Measurements from ENCODE around the gene IL1R2. TPM values are rescaled to one million over a fixed set of nuclear protein-coding genes. Genes with fewer than 3 reads are reported as not detected.

Gene IL1R2
- total RNA-seq, 1 experiment from 2014 or later = not detected

DNA sequence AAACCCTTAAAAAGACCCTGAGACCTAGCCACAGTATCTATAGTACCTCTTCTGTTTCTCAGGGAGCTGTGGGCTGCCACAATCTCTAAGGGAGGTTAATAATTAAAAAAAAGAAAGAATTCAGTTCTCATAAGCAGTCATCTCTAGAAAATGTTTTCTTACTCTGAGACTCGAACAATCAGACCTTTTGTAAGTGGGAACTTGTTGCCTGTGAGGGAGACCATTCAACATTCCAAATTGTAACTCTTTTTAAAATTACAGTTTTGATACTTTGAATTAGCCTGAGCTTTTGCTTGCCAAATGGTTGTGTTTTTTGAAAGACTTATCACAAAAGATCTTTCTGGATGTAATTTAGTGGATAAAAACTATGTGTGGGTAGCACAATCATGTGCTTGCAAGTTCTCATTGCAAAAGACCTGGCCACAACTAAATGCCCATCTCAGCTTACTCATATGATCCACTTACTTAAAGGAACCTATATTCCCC lies 33.3 kb downstream of the IL1R2 start:
- TF ChIP-seq CTCF (conservative IDR thresholded peaks at IDR 0.05; ENCODE audit: low read depth, low read length) (no peak), EZH2 (IDR thresholded peaks at IDR 0.05; ENCODE audit: borderline replicate concordance, low read depth, low read length, poor library complexity, severe bottlenecking) (no peak)
- H3K36me3 ChIP-seq (ENCODE audit: insufficient read depth, low read length, poor library complexity, severe bottlenecking) = no peaks in the 10 kb centered on the region
- intact Hi-C loops (cut with micrococcal nuclease; ENCODE audit: unreplicated experiment) = loop anchor here (10.0 kb wide), 1 partner anchor 330 kb away; the partner anchor contains the start of gene IL18R1
- H3K27me3 ChIP-seq (replicated peaks; ENCODE audit: insufficient read depth, low read depth, low read length, poor library complexity) = no peaks in the 10 kb centered on the region
- CTCF ChIA-PET = no interaction called here
- no TSS peak for BruUV-seq (replicated peaks)
- H3K9me3 ChIP-seq (ENCODE audit: low read depth, low read length, poor library complexity, severe bottlenecking) = no peaks in the 10 kb centered on the region
- POLR2A ChIA-PET (ENCODE audit: low non-redundant PET) = no interaction called here
- H3K4me1 ChIP-seq (ENCODE audit: insufficient read depth, low read length, poor library complexity, severe bottlenecking) = no peaks in the 10 kb centered on the region
- no peak for DNase-seq (ENCODE audit: low spot score)
- H3K4me3 ChIP-seq (ENCODE audit: low read depth, low read length, poor library complexity, severe bottlenecking) = no peak overlapping the region
- no peak overlapping the region for H3K27ac ChIP-seq (ENCODE audit: low read depth, low read length, poor library complexity, severe bottlenecking)

DNA sequence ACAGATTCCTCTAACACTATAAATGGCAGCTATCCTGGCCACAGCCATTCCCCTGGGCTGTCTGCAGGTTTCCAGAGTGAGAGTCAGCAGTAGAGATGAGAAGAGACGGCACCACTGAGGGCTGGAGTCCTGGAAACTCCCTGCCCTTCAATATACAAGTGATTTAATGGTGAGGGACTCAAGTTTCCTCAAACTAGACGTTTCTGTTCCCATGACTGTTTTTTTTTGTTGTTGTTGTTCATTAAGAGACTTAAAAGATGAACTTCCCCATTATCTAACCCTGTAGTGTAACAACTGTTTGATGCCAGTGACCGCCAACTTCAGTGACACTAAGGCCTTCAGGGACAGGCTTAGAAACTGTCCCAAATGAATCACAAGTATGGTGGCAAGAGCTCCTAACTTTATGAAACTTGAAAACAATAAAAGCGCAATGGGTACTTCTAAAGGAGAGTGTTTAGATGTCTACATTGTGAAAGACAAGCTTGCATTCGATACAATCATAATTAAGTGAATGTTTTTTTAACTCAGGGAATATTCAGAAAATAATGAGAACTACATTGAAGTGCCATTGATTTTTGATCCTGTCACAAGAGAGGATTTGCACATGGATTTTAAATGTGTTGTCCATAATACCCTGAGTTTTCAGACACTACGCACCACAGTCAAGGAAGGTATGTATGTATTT lies 34.0 kb downstream of the IL1R2 start:
- no peaks in the 10 kb centered on the region for H3K4me1 ChIP-seq (ENCODE audit: insufficient read depth, low read length, poor library complexity, severe bottlenecking)
- no peaks in the 10 kb centered on the region for H3K9me3 ChIP-seq (ENCODE audit: low read depth, low read length, poor library complexity, severe bottlenecking)
- CTCF ChIA-PET = no interaction called here
- TF ChIP-seq CTCF (conservative IDR thresholded peaks at IDR 0.05; ENCODE audit: low read depth, low read length) (no peak), EZH2 (IDR thresholded peaks at IDR 0.05; ENCODE audit: borderline replicate concordance, low read depth, low read length, poor library complexity, severe bottlenecking) (no peak)
- no peak overlapping the region for H3K27ac ChIP-seq (ENCODE audit: low read depth, low read length, poor library complexity, severe bottlenecking)
- POLR2A ChIA-PET (ENCODE audit: low non-redundant PET) = no interaction called here
- intact Hi-C loops (cut with micrococcal nuclease; ENCODE audit: unreplicated experiment) = loop anchor here (10.0 kb wide), 1 partner anchor 329 kb away; the partner anchor contains the start of gene IL18R1
- H3K36me3 ChIP-seq (ENCODE audit: insufficient read depth, low read length, poor library complexity, severe bottlenecking) = no peaks in the 10 kb centered on the region
- no peak overlapping the region for H3K4me3 ChIP-seq (ENCODE audit: low read depth, low read length, poor library complexity, severe bottlenecking)
- no peaks in the 10 kb centered on the region for H3K27me3 ChIP-seq (replicated peaks; ENCODE audit: insufficient read depth, low read depth, low read length, poor library complexity)
- no TSS peak for BruUV-seq (replicated peaks)
- DNase-seq (ENCODE audit: low spot score) = no peak

DNA sequence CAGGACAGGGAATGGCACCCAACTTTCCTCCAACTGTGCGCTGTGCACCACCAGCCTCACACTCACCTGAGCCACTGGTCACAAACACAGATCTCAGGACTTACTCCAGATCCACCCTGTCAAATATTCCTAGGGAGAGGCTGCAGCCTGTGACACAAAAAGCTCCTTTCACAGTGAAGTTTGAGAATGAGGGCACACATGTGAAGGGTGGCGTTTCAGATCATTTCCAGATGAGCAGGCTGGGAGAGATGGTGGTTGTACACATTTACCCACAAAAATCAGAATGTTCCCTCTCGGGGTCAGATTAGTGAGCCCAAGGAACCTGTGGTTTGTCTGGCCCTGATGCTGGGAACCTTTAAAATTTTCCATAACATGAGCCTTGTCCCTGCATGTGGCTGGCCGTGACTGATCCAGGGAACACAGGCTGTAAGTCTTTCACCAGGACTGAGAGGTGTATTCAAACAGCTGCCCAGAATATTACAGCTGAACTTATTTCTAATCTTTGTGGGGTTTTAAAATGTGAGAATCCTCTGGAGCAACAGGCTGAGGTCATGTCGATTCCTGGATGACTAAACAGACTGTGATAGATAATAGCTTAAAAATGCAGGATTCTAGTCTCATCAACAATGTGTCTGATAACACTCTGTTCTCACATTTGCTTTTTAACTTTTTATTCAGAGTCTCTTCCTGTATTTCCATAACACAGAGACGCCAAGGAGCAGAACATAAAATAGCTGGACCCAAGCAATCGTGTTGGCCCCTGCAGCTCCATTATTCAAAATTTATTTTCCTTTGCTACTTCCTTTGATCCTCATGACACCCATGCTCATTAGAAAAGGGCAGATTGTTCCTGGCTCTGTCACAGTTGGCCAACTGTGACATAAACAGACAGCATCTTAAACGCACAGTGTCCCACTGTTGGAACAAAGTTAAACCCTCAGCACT lies 35.5 kb downstream of the IL1R2 start:
- intact Hi-C loops (cut with micrococcal nuclease; ENCODE audit: unreplicated experiment) = loop anchor here (10.0 kb wide), 1 partner anchor 327 kb away; the partner anchor contains the start of gene IL18R1
- CTCF ChIA-PET = interaction anchor here (0.5 kb wide), 1 partner anchor 433 kb away, joined by 3 read pairs; no protein-coding TSS in a partner anchor
- no peak for DNase-seq (ENCODE audit: low spot score)

More for the DNA sequence above, 35.5 kb downstream of the IL1R2 start:
- no peak overlapping the region for H3K4me3 ChIP-seq (ENCODE audit: low read depth, low read length, poor library complexity, severe bottlenecking)
- TF ChIP-seq EZH2 (IDR thresholded peaks at IDR 0.05; ENCODE audit: borderline replicate concordance, low read depth, low read length, poor library complexity, severe bottlenecking) = no peak
- TF ChIP-seq CTCF (conservative IDR thresholded peaks at IDR 0.05; ENCODE audit: low read depth, low read length) = no peak
- POLR2A ChIA-PET (ENCODE audit: low non-redundant PET) = no interaction called here
- no peak overlapping the region for H3K27ac ChIP-seq (ENCODE audit: low read depth, low read length, poor library complexity, severe bottlenecking)
- no peaks in the 10 kb centered on the region for H3K9me3 ChIP-seq (ENCODE audit: low read depth, low read length, poor library complexity, severe bottlenecking)
- H3K27me3 ChIP-seq (replicated peaks; ENCODE audit: insufficient read depth, low read depth, low read length, poor library complexity) = no peaks in the 10 kb centered on the region
- H3K36me3 ChIP-seq (ENCODE audit: insufficient read depth, low read length, poor library complexity, severe bottlenecking) = no peaks in the 10 kb centered on the region
- no TSS peak for BruUV-seq (replicated peaks)
- H3K4me1 ChIP-seq (ENCODE audit: insufficient read depth, low read length, poor library complexity, severe bottlenecking) = no peaks in the 10 kb centered on the region

Measured in A673 (cell line).